ENCODE measurements around the gene BEAN1.

The BEAN1 gene

DNA sequence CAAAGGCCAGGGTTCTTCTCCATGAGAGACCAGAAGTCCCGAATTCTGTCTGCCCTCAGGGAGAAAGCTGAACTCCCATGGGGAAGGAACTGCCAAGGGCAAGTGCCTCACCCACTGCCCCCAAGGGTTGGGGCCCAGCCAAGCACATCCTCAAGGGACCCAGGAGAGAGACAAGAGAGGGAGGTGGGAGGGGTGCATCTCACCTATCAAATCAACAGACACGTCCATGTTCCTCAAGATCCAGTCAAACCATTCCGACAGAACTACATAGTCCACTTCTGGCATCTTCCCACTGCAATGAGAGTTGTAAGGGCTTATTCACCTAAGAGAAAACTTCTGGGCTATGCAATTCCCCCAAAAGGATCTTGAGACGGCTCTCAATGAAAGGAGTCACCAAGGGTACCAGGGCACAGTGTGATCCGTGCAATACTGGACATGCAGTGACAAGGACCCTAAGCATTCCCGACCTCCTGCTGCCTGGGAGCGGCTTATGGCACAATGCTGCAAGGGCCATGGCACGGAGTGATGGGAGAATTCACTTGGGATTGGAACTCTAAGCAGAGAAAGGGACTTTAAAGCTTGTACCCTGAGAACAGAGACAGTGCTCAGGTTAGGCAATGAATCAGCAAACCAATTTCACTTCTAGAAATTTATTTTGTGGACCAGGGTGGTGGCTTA is 90.6 kb downstream of the BEAN1 start:
- no peak overlapping the region for H3K4me3 ChIP-seq (replicated peaks in 1 of 2; ENCODE audit: low read depth in 2 of 2, low read length in 2 of 2)

DNA sequence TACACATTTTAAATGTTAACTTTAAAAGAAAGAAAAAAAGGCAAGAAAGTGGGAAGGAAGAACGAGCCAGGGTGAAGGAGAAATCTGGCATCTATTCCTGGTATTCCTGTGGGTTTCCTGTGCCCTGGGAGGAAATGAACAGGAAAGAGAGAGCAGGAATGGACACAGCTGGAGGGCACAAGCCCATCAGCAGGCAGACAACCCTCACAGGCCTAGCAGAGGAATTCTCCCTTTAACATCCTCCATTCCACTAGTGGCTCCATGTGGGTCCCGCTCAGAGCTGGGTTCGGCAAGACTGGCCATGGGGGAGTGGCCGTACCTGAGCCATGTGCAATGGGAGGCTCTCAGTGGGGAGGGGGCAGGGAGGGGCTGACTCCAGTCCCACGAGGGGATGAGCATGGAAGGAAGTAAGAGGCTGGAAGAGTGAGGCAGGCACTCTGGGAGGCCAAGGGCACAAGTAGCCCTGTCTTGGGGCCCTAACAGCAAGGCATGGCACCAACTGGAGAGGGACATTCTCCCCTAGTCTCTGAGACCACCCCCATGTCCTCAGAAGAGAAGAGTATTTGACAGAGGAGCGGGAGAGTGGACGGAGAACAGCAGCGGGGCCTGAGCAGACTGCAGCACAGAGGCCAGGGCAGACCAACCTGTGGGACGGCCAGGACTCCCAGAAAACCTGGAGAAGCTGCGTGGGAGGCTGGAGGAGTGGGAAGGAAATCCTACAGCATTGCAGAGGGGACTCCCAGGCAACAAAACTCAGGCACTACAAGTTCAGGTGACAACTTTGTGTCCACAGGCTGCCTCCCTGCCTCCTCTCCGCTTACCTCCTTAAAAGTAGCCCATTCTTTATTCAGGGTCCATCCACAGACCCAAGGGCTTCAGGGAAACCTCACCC is 92.6 kb downstream of the BEAN1 start:
- no peak for DNase-seq (ENCODE audit: low read depth in 2 of 2)
- TF ChIP-seq, protein P1, sequence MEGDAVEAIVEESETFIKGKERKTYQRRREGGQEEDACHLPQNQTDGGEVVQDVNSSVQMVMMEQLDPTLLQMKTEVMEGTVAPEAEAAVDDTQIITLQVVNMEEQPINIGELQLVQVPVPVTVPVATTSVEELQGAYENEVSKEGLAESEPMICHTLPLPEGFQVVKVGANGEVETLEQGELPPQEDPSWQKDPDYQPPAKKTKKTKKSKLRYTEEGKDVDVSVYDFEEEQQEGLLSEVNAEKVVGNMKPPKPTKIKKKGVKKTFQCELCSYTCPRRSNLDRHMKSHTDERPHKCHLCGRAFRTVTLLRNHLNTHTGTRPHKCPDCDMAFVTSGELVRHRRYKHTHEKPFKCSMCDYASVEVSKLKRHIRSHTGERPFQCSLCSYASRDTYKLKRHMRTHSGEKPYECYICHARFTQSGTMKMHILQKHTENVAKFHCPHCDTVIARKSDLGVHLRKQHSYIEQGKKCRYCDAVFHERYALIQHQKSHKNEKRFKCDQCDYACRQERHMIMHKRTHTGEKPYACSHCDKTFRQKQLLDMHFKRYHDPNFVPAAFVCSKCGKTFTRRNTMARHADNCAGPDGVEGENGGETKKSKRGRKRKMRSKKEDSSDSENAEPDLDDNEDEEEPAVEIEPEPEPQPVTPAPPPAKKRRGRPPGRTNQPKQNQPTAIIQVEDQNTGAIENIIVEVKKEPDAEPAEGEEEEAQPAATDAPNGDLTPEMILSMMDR (IDR thresholded peaks at IDR 0.05; ENCODE audit: low read depth, low read length): no peak
- no peak overlapping the region for H3K4me3 ChIP-seq (replicated peaks in 1 of 2; ENCODE audit: low read depth in 2 of 2, low read length in 2 of 2)

More for the DNA sequence above, 90.6 kb downstream of the BEAN1 start:
- no peak for DNase-seq (ENCODE audit: low read depth in 2 of 2)
- TF ChIP-seq, protein P1 (IDR thresholded peaks at IDR 0.05; ENCODE audit: low read depth, low read length): no peak

GRCh38 chr16:66520406-66521170 is 93.5 kb downstream of the BEAN1 start:
- TF ChIP-seq, protein P1 (IDR thresholded peaks at IDR 0.05; ENCODE audit: low read depth, low read length): no peak
- no peak for DNase-seq (ENCODE audit: low read depth in 2 of 2)
- H3K4me3 ChIP-seq (replicated peaks in 1 of 2; ENCODE audit: low read depth in 2 of 2, low read length in 2 of 2): no peak overlapping the region

GRCh38 chr16:66521252-66521713 is 94.2 kb downstream of the BEAN1 start:
- no peak overlapping the region for H3K4me3 ChIP-seq (replicated peaks in 1 of 2; ENCODE audit: low read depth in 2 of 2, low read length in 2 of 2)
- TF ChIP-seq, protein P1 (IDR thresholded peaks at IDR 0.05; ENCODE audit: low read depth, low read length): no peak
- no peak for DNase-seq (ENCODE audit: low read depth in 2 of 2)

GRCh38 chr16:66521951-66522771 is 95.1 kb downstream of the BEAN1 start:
- TF ChIP-seq, protein P1 (IDR thresholded peaks at IDR 0.05; ENCODE audit: low read depth, low read length): no peak
- peak; percentile 72 to 85 for DNase-seq (ENCODE audit: low read depth in 2 of 2)
- no peak overlapping the region for H3K4me3 ChIP-seq (replicated peaks in 1 of 2; ENCODE audit: low read depth in 2 of 2, low read length in 2 of 2)

All from cardiac fibroblast (primary cell).